Mesendoderm (in vitro differentiated cells): ENCODE data around the gene UACA.

ENCODE experiments used
- DNase-seq: peaks from one replicate; pipeline ENCODE4 v3.0.0; 2013
- H2AK5ac ChIP-seq: 2 replicates; pipeline ENCODE4 v1.6.1; 2013; ENCODE audit warnings: low read length, inconsistent platforms
- H2BK120ac ChIP-seq: 2 replicates; pipeline ENCODE4 v1.6.1; 2013; ENCODE audit warnings: low read depth, mild to moderate bottlenecking, low read length, moderate library complexity, mixed read lengths
- H2BK15ac ChIP-seq: replicated peaks from 2 replicates; pipeline ENCODE4 v1.6.1; 2013; ENCODE audit warnings: low read depth, mild to moderate bottlenecking, moderate library complexity
- H2BK5ac ChIP-seq: 2 replicates; pipeline ENCODE4 v1.6.1; 2013; ENCODE audit warnings: low read length, inconsistent platforms
- H3K18ac ChIP-seq: 2 replicates; pipeline ENCODE4 v1.6.1; 2013; ENCODE audit warnings: mild to moderate bottlenecking, low read length, mixed read lengths
- H3K23ac ChIP-seq: one replicate; pipeline ENCODE4 v1.6.1; 2013; ENCODE audit warnings: low read length
- H3K27ac ChIP-seq: 2 replicates; pipeline ENCODE4 v1.5.1; 2013; ENCODE audit warnings: low read depth, mild to moderate bottlenecking, inconsistent platforms, low read length, moderate library complexity
- H3K27me3 ChIP-seq: 2 replicates; pipeline ENCODE4 v1.6.1; 2013; ENCODE audit warnings: low read length, control low read depth, mild to moderate bottlenecking, inconsistent platforms; ENCODE audit not compliant: insufficient read depth, poor library complexity
- H3K36me3 ChIP-seq: 2 replicates; pipeline ENCODE4 v1.6.1; 2013; ENCODE audit warnings: low read length, inconsistent platforms; ENCODE audit not compliant: control insufficient read depth, insufficient read depth
- H3K4ac ChIP-seq: one replicate; pipeline ENCODE4 v1.6.1; 2013; ENCODE audit warnings: low read depth, mild to moderate bottlenecking, low read length, moderate library complexity
- H3K4me1 ChIP-seq: 2 replicates; pipeline ENCODE4 v1.6.1; 2013; ENCODE audit warnings: low read depth, low read length, inconsistent platforms; ENCODE audit not compliant: control insufficient read depth
- H3K4me2 ChIP-seq: 2 replicates; pipeline ENCODE4 v1.6.1; 2013; ENCODE audit warnings: low read length
- H3K4me3 ChIP-seq: 2 replicates; pipeline ENCODE4 v1.5.1; 2013; ENCODE audit warnings: mild to moderate bottlenecking, low read length
- H3K56ac ChIP-seq: one replicate; pipeline ENCODE4 v1.6.1; 2013; ENCODE audit warnings: low read length
- H3K79me1 ChIP-seq: 2 replicates; pipeline ENCODE4 v1.6.1; 2013; ENCODE audit warnings: low read length, inconsistent platforms
- H3K79me2 ChIP-seq: 2 replicates; pipeline ENCODE4 v1.6.1; 2013; ENCODE audit warnings: mild to moderate bottlenecking, low read length; ENCODE audit not compliant: control insufficient read depth, insufficient read depth
- H3K9ac ChIP-seq: 2 replicates; pipeline ENCODE4 v1.6.1; 2013; ENCODE audit warnings: low read length, inconsistent platforms
- H4K5ac ChIP-seq: one replicate; pipeline ENCODE4 v1.6.1; 2013; ENCODE audit warnings: low read length
- H4K8ac ChIP-seq: one replicate; pipeline ENCODE4 v1.6.1; 2013; ENCODE audit warnings: low read depth, mild to moderate bottlenecking, control low read depth, low read length, moderate library complexity
- WGBS: extraction: QIAGEN DNeasy Blood & Tissue Kit; methylation state at CpG from one replicate; pipeline ENCODE4 v1.1.7; 2013; ENCODE audit warnings: low lambda C conversion rate, missing lambda C conversion rate; ENCODE audit not compliant: insufficient coverage; ENCODE audit errors: extremely low coverage; 5-methylcytosine and 5-hydroxymethylcytosine counted together

UACA gene

GRCh38 chr15:70651303-70651845 is 112.0 kb downstream of the UACA start:
- no peak overlapping the region for H3K23ac ChIP-seq
- H3K9ac ChIP-seq: no peak overlapping the region
- H3K79me1 ChIP-seq: no peaks in the 10 kb centered on the region
- H4K5ac ChIP-seq: no peak overlapping the region
- no peaks in the 10 kb centered on the region for H3K4me1 ChIP-seq
- H3K4me2 ChIP-seq: no peak overlapping the region
- H2BK120ac ChIP-seq: no peak overlapping the region
- H3K79me2 ChIP-seq: no peaks in the 10 kb centered on the region
- no peak overlapping the region for H2BK15ac ChIP-seq
- no peak overlapping the region for H2BK5ac ChIP-seq
- H3K4ac ChIP-seq: no peak overlapping the region
- no peak overlapping the region for H2AK5ac ChIP-seq
- no peak overlapping the region for H3K4me3 ChIP-seq
- no peak overlapping the region for H3K18ac ChIP-seq
- no peak overlapping the region for H4K8ac ChIP-seq
- no peaks in the 10 kb centered on the region for H3K36me3 ChIP-seq
- DNase-seq: no peak
- H3K27ac ChIP-seq: no peak overlapping the region
- H3K56ac ChIP-seq: no peak overlapping the region
- H3K27me3 ChIP-seq: no peaks in the 10 kb centered on the region
- no CpG with 5 or more reads among the region's 2 CpGs for WGBS

GRCh38 chr15:70650567-70651302 is 112.6 kb downstream of the UACA start:
- Histone ChIP-seq H3K4me2 (no peak overlapping the region), H2BK120ac (no peak overlapping the region), H3K36me3 (no peaks in the 10 kb centered on the region), H3K4me3 (no peak overlapping the region), H3K23ac (no peak overlapping the region), H3K79me1 (no peaks in the 10 kb centered on the region), H2BK15ac (no peak overlapping the region), H3K27ac (no peak overlapping the region), H3K18ac (no peak overlapping the region), H3K27me3 (no peaks in the 10 kb centered on the region), H2AK5ac (no peak overlapping the region), H4K8ac (no peak overlapping the region), H3K9ac (no peak overlapping the region), H3K4me1 (no peaks in the 10 kb centered on the region), H3K4ac (no peak overlapping the region), H3K56ac (no peak overlapping the region), H2BK5ac (no peak overlapping the region), H3K79me2 (no peaks in the 10 kb centered on the region), H4K5ac (no peak overlapping the region)
- no peak for DNase-seq
- WGBS: no CpG with 5 or more reads among the region's 10 CpGs

- DNase-seq: no peak
- no peak overlapping the region for H3K56ac ChIP-seq
- H3K27ac ChIP-seq: no peak overlapping the region
- H3K9ac ChIP-seq: no peak overlapping the region
- no peaks in the 10 kb centered on the region for H3K27me3 ChIP-seq
- H3K4me1 ChIP-seq: no peaks in the 10 kb centered on the region
- no peak overlapping the region for H3K18ac ChIP-seq
- H2BK120ac ChIP-seq: no peak overlapping the region
- no peak overlapping the region for H2BK5ac ChIP-seq
- H4K5ac ChIP-seq: no peak overlapping the region
- no peaks in the 10 kb centered on the region for H3K36me3 ChIP-seq
- WGBS: no CpG with 5 or more reads among the region's 1 CpG
- no peak overlapping the region for H3K4me2 ChIP-seq
- no peak overlapping the region for H2AK5ac ChIP-seq
- no peaks in the 10 kb centered on the region for H3K79me1 ChIP-seq
- H3K4ac ChIP-seq: no peak overlapping the region
- H2BK15ac ChIP-seq: no peak overlapping the region
- no peak overlapping the region for H3K23ac ChIP-seq
- H3K4me3 ChIP-seq: no peak overlapping the region
- no peaks in the 10 kb centered on the region for H3K79me2 ChIP-seq
- no peak overlapping the region for H4K8ac ChIP-seq
Observed at GRCh38 chr15:70647396-70647795, 116.0 kb downstream of the UACA start.

GRCh38 chr15:70646169-70646568 is 117.2 kb downstream of the UACA start:
- no peak overlapping the region for H4K8ac ChIP-seq
- H2AK5ac ChIP-seq: no peak overlapping the region
- H3K56ac ChIP-seq: no peak overlapping the region
- no peaks in the 10 kb centered on the region for H3K79me1 ChIP-seq
- no CpG with 5 or more reads among the region's 1 CpG for WGBS
- peak; percentile 59 for DNase-seq
- no peak overlapping the region for H2BK120ac ChIP-seq
- H3K4me3 ChIP-seq: no peak overlapping the region
- H3K4me2 ChIP-seq: no peak overlapping the region
- no peak overlapping the region for H3K23ac ChIP-seq
- H3K36me3 ChIP-seq: no peaks in the 10 kb centered on the region
- H3K4me1 ChIP-seq: no peaks in the 10 kb centered on the region
- no peak overlapping the region for H2BK5ac ChIP-seq
- no peak overlapping the region for H4K5ac ChIP-seq
- no peak overlapping the region for H2BK15ac ChIP-seq
- H3K4ac ChIP-seq: no peak overlapping the region
- no peak overlapping the region for H3K27ac ChIP-seq
- no peak overlapping the region for H3K9ac ChIP-seq
- no peaks in the 10 kb centered on the region for H3K27me3 ChIP-seq
- H3K79me2 ChIP-seq: no peaks in the 10 kb centered on the region
- H3K18ac ChIP-seq: no peak overlapping the region

GRCh38 chr15:70643783-70644125 is 119.6 kb downstream of the UACA start:
- H3K79me1 ChIP-seq: no peaks in the 10 kb centered on the region
- H4K5ac ChIP-seq: no peak overlapping the region
- H3K4me3 ChIP-seq: no peak overlapping the region
- no peak overlapping the region for H3K18ac ChIP-seq
- no peak overlapping the region for H2BK15ac ChIP-seq
- no peak overlapping the region for H3K23ac ChIP-seq
- H2BK5ac ChIP-seq: no peak overlapping the region
- H3K79me2 ChIP-seq: no peaks in the 10 kb centered on the region
- H2BK120ac ChIP-seq: no peak overlapping the region
- no peaks in the 10 kb centered on the region for H3K4me1 ChIP-seq
- no CpG with 5 or more reads among the region's 1 CpG for WGBS
- peak; percentile 39 for DNase-seq
- no peak overlapping the region for H2AK5ac ChIP-seq
- no peaks in the 10 kb centered on the region for H3K27me3 ChIP-seq
- H3K4ac ChIP-seq: no peak overlapping the region
- H3K36me3 ChIP-seq: no peaks in the 10 kb centered on the region
- no peak overlapping the region for H3K56ac ChIP-seq
- no peak overlapping the region for H3K9ac ChIP-seq
- H4K8ac ChIP-seq: no peak overlapping the region
- no peak overlapping the region for H3K4me2 ChIP-seq
- no peak overlapping the region for H3K27ac ChIP-seq
